OCI-LY1 (cell line): ENCODE results near the gene MYO15A.

Source experiments
- EZH2 ChIP-seq: fragments of 200-600 bp; sonication (generic), shearing (Covaris generic); IDR thresholded peaks from 2 replicates; pipeline ENCODE4 v1.8.0; 2017; ENCODE audit warnings: borderline replicate concordance, mixed run types, mild to moderate bottlenecking, antibody characterized with exemption, low read length, moderate library complexity, mixed read lengths
- TF ChIP-seq, protein P1 (sequence below): fragments of 200-600 bp; sonication (generic), shearing (Covaris generic); IDR thresholded peaks from 2 replicates; pipeline ENCODE4 v1.5.1; 2017; ENCODE audit warnings: mild to moderate bottlenecking, antibody characterized with exemption, low read length, moderate library complexity, mixed read lengths

DNA sequence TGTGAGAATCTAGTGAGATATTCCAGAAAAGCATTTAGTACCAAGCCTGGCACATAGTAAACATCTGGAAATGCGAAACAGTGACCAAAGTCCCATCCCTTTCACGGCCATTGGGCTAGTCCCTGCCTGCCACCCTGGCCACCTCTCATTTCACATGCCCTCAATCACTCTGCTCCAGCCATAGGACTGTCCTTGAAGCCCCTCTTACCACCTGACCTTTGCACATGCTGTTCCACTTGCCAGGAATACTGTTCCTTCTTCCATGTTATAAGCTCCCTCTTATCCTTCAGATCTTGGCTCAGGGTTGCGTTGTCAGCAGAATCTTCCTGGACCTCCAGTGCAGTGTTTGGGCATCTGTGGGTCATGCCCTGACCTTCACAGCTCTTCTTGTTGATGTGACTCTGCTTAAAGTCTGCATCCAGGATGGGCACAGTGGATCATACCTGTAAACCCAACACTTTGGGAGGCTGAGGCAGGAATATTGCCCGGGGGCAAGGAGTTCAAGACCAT lies 2.1 kb downstream of the MYO15A start:
- TF ChIP-seq, protein P1, sequence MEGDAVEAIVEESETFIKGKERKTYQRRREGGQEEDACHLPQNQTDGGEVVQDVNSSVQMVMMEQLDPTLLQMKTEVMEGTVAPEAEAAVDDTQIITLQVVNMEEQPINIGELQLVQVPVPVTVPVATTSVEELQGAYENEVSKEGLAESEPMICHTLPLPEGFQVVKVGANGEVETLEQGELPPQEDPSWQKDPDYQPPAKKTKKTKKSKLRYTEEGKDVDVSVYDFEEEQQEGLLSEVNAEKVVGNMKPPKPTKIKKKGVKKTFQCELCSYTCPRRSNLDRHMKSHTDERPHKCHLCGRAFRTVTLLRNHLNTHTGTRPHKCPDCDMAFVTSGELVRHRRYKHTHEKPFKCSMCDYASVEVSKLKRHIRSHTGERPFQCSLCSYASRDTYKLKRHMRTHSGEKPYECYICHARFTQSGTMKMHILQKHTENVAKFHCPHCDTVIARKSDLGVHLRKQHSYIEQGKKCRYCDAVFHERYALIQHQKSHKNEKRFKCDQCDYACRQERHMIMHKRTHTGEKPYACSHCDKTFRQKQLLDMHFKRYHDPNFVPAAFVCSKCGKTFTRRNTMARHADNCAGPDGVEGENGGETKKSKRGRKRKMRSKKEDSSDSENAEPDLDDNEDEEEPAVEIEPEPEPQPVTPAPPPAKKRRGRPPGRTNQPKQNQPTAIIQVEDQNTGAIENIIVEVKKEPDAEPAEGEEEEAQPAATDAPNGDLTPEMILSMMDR: no peak
- TF ChIP-seq EZH2: no peak
